ENCODE data around the gene ALG2.
"Not testable (repeated sequence)": the region's sequence is repeated elsewhere in the genome, so short reads cannot be mapped to it uniquely, and the experiment has no call there.

Gene ALG2

DNA sequence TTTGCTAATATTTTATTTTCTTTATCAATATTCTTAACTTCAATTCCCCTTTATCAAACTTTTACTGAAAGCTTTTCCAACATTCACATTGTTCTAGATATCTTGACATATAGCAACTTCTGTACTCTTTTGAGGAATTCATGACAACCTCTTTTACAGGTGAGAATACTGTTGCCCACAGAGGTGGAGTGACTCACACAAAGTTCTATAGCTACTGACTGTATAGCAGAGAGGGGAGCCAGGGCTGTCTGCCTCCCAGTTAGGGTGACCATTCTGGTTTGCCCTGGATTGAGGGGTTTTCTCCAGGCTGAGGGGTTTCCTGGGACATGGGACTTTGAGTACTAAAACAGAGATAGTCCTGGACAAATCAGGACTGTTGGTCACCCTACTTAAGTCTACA lies 16.6 kb upstream of the ALG2 start:
- no peak for DNase-seq (ENCODE audit: low read depth in 3 of 3)

DNA sequence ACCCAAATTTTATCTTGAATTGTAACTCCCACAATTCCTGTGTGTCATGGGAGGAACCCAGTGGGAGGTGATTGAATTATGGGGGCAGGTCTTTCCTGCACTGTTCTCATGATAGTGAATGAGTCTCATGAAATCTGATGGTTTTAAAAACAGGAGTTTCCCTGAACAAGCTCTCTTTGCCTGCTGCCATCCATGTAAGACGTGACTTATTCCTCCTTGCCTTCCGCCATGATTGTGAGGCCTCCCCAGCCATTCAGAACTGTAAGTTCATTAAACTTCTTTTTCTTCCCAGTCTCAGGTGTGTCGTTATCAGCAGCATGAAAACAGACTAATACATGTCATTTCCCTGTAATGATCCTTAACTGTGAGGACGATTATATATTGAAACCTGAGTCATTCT lies 16.1 kb upstream of the ALG2 start:
- DNase-seq (ENCODE audit: low read depth in 3 of 3), result not testable (repeated sequence)

DNA sequence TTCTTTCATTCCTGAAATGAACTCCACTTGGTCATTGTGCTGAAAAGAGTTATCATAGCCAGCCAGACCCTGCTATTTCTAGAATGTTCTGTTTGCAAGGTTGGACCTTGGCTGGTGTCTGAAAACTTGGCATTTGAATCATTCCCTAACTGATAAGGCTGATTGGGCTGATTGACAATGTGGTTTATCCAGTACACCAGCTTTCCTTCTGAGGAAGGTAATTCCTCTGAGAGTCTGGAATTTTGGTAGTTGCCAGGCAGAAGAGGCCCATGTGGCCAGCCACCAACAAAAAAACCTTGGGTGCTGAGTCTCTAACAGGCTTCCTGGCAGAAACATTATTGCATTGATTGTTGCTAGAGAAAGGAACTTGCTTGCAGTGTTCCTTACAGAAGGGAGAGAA lies 15.6 kb upstream of the ALG2 start:
- DNase-seq (ENCODE audit: low read depth in 3 of 3), result no peak

DNA sequence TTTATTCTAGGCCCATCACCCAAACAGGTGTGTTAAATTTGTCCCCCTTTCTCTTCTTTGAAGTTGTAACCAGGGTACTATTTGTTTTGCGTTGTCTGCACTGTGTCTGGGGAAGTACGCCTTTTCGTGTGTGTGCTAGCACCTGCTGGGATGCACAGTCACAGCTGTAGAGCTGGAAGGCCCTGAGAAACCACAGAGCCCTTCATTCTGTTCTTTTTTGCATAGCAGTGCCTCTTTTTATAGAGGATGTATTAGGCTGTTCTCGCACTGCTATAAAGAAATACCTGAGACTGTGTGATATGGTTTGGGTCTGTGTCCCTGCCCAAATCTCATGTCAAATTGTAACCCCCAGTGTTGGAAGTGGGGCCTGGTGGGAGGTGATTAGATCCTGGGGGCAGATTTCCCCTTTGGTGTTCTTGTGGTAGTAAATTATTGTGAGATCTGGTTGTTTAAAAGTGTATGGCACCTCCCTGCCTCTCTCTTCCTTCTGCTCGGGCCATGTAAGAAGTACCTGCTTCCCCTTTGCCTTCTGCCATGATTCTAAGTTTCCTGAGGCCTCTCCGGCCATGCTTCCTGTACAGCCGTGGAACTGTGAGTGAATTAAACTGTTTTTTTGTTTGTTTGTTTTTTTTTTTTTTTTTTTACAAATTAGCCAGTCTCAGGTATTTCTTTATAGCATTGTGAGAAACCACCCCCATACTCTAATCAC lies 14.3 kb upstream of the ALG2 start:
- no peak for DNase-seq (ENCODE audit: low read depth in 3 of 3)

DNA sequence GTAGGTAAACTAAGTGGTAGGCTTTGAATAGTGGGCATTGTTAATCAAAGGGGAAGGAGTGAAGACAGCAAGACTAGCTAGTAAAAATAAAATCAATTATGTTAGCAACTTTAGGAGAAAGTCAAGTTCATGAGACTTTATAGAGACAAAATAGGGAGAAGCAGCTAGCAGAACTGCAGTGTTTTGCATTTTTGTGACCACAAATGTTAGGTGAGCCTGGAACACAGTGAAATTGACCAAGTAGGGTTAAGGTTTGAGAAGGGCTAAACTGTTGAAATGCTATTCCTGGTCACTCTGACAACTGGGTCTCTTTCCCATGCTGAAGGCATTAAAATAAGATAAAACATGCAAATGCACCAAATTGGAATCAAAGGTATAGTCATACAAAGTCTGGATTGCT lies 13.3 kb upstream of the ALG2 start:
- no peak for DNase-seq (ENCODE audit: low read depth in 3 of 3)

DNA sequence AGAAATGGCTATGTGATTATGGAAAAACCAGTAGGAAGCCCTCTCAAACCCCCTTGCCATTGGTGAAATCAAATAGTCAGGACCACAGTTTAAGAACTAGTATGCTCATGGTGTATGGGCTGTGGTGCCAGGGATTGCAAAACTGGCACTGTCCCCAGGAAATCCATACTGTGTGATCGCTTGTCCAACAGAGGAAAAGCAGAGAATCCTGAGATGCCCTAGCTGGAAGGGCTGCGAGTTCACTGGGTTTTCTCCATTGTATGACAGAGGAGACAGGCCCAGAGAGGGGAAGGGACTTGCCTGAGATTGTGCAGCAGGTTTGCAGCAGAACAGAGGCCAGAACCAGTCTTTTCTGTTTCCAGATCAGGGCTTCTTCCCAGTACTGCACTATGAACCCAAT lies 12.9 kb upstream of the ALG2 start:
- DNase-seq (ENCODE audit: low read depth in 3 of 3), result no peak

DNA sequence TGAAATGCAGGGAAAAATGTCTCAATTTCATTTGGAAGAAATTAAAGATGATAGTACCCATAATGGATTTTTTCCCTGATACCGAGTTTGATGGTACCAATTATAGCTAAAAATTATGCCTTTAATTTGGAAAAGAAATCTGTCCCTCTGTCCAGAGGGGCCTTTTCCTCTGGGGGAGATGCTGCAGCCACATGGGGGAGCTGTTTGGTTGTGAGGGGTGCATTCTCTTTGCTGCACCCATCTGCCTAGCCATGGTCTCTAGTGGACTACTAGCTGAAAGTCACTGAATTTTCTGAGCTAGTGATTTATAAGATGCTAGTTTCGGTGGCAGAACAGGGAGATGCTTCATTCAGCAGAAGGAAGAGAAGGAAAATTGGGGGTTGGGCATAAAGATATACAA lies 10.0 kb upstream of the ALG2 start:
- DNase-seq (ENCODE audit: low read depth in 3 of 3), result no peak

DNA sequence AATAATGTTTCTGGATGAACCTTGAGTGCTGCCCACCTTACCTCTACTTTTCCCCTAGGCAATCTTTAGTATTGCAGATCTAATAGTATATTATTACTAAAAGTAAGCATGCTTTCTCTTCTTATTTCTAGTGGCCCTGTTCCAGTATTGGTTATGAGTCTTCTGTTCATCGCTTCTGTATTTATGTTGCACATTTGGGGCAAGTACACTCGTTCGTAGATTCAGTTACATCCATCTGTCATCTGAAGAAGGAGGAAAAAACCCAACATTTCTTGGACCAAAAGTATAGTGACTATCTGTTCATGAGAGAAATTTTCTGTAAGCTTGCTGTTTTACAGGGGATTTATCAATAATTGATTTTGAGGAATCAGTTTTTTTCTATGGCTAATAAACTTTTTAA lies 8.5 kb upstream of the ALG2 start:
- no peak for DNase-seq (ENCODE audit: low read depth in 3 of 3)

DNA sequence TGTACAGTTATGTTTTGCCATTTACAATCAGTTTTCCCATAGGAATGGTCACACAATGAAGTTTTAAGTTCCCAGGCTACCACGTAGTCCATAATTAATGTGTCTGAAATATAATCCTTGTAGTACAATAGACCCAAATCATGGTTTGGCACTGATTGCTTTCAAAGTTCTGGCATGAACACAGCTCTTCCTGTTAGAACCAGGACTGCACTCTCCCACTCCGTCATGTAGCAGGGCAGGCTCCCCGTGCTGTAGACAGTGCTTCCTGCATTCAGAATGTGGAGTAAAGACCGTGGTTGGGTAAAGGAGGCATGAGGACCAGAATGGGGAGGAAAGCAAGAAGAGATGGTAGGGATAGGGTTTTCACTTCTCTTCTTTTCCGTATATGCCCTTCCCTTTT lies 4.3 kb upstream of the ALG2 start:
- DNase-seq (ENCODE audit: low read depth in 3 of 3), result no peak

DNA sequence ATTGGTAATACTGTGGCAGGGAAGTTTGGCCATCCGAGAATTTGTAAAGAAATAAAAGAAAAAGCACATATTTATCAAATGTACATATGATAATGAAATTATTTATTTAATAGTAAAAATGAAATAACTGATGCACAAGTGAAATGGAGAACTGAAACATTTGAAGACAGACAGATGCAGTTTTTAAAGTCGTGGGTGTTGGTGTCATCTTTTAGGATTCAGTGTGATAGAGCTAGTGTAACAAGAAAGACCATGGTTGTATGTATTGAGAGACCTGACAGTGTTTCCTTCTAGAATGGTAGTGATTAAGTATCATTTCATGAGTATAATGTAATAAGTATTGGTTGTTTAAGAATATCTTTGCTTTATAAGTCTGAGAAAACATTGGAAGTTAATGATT lies 2.7 kb upstream of the ALG2 start:
- DNase-seq (ENCODE audit: low read depth in 3 of 3), result no peak

DNA sequence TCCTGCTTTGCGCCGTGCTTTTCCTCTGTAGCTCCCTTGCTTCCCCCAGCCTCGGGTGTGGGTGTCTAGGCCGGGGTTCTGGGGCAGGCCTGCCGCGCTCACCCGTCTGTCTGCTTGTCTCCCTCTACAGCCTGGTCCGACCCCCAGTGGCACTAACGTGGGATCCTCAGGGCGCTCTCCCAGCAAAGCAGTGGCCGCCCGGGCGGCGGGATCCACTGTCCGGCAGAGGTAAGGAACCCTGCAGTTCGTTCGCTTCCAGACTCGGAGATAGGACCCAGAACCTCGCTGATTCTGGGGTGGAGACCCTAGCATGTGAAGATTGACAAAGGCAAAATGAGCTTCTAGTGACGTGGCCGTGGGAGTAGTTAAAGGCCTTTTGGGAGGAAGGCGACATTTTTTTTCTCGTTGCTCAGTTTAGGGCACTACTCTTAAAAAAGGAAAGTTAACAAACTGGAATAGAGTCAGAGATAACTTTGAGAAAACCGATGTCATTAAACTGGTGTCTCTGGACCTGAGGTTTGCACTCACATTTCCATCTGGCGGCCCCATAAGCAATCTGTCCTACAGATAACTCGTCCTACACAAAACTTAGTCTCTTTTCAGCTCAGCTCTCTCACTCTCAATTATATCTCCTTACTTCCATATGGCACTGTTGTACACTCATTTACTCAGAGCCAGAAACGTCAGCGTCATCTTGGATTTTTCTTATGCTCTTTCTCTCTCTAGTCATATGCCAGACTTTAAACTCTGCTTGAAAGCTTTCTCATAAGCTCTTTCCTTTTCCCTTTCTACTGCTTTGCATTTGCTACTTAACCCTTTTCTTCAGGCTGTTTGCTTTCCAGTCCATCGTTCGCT lies 901 bp upstream of the ALG2 start:
- peak in 1 of 3 experiments; percentile 2 for DNase-seq (ENCODE audit: low read depth in 3 of 3)

DNA sequence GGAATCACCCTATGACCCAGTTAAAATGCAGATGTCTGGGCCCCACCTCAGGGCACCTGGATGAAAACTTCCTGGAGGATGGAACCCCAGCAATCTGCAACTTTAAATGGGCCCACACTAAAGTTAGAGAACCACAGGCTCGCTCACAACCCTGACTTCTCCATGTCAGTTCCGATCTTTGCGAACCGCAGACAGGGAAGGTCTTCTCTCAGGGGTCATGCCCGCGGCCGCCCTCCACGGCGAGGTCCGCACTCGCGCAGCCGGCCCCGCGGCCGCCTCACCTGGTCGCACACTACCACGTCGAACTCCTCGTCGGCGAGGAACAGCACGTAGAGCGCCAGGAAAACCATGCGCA lies 499 bp downstream of the ALG2 start:
- DNase-seq (ENCODE audit: low read depth in 3 of 3), result no peak

DNA sequence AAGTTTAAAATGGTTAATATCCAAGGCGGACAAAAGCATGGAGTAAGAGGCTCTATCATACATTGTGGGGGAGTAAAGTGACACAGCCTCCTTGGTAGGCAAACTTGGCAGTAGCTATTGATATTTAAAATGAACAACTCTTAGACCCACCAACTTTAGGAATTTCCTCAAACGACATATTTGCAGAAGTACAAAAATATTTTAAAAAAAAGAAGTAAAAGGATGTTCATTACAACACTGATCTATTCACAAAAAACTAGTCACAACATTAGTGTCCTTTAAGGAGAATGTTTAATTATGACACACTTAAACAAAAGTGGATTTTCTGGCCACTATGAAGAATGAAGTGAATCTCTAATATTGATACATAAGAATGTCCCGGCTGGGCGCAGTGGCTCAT lies 1.7 kb downstream of the ALG2 start:
- no peak for DNase-seq (ENCODE audit: low read depth in 3 of 3)

DNA sequence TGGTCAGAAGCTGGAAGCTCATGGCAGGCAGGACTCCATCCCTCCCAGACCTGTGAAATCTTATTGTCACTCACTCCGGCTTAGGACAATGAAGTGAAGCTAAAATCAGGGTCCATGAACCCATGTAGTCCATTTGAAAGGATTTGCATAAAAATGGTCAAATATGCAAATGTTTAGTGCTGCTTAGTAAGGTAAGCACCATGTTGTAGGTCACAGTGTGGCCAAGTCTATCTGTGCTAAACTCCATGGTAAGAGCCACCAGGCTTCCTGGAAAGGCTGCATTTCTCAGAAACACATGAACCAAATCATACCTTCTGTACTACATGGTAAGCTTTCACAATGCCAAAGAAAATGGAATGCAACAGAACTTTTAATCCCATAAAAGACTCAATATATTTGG lies 5.7 kb downstream of the ALG2 start:
- DNase-seq (ENCODE audit: low read depth in 3 of 3), result no peak

DNA sequence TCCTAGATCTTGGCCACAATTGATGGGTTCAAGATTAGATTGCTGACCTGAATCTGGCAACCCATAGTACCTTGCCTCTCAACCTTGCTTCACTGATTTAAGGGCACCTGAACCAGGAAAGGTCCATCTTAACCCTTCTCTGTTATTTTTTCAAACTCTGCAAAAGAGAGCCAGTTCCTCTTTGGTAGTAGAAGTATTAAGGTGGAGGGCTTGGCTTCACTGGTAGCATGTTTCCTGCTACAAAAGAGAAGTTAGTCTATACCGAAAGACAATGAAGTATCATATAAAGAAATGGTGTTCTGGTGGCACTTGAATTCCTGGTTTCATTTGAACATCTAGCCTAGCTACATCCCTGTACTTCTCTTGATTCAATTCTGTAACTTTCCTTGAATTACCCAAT lies 8.5 kb downstream of the ALG2 start:
- DNase-seq (ENCODE audit: low read depth in 3 of 3), result no peak

DNA sequence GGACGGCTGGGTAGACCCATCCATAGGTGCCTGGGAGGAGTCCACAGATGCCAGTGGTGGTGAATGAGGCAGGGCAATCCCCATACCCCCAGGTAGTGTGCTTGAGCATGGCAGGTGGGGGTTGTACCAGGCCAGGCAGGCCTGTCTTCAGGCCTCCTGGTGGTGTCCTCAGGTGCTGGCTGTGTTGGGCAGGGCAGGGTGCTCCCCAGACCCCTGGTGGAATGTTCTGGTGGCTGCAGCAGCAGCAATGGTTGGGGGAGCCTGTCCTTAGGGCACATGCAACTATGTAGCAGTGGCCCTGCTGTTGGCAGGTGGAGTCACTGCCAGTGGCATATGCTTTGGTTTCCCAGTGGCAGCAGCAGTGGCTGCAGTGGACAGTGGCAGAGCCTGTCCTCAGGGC lies 10.0 kb downstream of the ALG2 start:
- no peak for DNase-seq (ENCODE audit: low read depth in 3 of 3)

DNA sequence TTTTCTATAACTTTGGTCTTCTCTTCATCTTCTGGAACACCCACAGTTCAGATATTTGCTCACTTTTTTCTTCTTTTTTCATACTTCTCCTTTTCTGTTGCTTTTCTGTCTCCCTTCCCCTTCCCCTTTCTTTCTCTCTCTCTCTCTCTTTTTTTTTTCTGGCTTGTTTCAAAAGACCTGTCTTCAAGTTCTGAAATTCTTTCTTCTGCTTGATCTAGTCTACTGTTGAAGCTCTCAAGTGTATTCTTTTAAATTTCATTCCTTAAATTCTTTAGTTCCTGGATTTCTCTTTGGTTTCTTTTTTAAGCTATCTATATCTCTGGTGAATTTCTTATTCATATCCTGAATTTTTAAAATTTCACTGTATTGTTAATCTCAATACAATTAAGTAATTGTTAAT lies 11.2 kb downstream of the ALG2 start:
- no peak for DNase-seq (ENCODE audit: low read depth in 3 of 3)

DNA sequence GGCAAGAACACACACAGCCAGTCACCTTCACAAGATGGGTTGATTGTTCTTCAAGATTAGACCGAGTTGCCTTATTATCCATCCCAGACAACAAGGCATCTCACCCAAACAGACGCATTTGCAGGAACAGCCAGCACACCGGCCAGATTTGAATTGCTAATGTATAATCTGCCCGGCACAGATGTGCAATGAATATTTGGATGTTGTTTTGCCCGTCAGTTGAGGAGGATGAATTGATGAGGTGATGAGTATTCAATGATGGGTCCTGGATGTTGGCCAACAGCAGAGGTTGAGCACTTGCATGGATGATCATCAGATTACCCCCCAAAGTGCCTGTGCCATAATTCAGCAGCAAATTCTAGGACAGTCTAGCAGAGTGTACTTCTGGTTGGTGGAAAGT lies 20.1 kb downstream of the ALG2 start:
- no peak for DNase-seq (ENCODE audit: low read depth in 3 of 3)

DNA sequence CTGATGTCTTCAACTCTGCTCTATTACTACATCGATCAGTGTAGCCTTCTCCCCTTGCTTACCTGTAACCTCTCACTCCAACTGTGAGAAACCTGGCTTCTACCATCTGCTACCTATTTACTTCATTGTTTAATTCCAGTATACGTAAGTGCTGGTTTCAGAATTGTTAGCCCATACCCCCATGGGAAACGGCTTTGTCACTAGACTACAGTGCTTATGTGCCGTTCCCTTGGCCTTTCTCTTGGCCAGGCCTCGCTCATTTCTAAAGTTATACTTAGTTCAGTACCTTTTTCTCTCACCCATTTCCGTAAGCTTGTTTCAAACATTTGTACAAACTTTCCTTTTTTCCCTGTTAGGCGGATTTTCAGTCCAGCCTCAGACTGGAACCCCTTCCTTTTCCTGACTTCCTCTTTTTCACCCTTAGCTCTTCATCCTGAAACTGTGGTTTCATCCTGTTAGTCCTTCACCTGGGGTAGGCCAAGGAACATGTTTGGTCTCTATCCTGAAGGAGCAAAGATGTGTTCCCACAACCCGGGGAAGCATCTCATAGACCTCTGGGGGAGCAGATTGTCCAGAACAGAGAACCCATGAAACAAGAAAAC lies 21.7 kb downstream of the ALG2 start:
- DNase-seq (ENCODE audit: low read depth in 3 of 3), result no peak

DNA sequence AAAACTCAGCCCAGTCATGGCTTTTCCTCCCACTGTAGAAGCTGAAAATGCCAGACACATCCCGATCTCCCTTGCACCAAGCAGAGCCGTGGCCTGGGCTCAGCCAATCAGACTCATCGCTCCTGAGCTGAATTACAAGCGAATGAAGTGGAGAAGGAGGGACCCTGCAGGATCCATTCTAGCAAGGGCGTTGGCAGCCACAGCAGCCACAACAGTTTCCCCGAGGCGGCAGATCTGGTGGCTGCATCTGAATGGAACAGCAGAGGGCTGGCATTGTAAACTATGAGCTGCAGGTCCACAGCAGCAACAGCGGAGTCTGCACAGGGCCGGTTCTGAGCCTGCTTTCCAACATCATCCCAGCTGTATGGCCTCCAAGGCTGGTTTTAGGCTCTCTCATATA lies 23.8 kb downstream of the ALG2 start:
- DNase-seq (ENCODE audit: low read depth in 3 of 3), result no peak

DNA sequence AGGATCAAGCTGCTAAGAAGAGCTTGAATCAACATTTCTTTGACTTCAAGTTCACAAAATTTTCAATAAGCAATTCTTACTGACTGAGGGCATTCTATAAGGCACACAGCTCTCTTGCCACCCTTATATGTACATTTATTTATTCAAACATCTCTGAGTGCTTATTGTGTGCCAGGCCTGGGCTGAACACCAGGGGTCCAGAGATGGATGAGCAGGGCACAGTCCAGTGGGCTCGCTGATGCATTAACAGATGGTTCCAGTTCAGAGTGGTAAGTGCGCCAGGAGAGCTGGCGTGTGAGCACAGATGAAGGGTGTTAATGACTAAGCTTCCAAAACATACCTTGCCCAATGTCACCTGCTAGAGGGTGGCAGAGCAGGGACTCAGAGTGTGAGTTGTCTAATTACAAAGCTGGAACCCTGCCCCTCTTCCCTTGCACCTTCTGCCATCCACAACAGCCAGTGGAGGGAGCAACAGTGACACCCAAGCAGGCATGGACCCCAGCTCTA lies 24.6 kb downstream of the ALG2 start:
- no peak for DNase-seq (ENCODE audit: low read depth in 3 of 3)

DNA sequence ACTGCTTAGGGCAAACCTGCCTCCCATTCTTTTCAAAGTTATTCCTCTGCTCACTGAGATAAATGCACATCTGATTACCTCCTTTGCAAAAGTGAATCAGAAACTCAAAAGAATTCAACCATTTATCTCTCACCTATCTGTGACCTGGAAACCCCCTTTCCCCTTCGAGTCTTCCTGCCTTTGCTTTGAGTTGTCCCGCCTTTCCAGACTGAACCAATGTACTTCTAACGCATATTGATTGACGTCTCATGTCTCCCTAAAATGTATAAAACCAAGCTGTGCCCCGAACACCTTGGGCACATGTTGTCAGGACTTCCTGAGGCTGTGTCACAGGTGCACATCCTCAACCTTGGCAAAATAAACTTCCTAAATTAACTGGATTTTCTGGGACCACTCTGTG lies 25.3 kb downstream of the ALG2 start:
- not testable (repeated sequence) for DNase-seq (ENCODE audit: low read depth in 3 of 3)

DNA sequence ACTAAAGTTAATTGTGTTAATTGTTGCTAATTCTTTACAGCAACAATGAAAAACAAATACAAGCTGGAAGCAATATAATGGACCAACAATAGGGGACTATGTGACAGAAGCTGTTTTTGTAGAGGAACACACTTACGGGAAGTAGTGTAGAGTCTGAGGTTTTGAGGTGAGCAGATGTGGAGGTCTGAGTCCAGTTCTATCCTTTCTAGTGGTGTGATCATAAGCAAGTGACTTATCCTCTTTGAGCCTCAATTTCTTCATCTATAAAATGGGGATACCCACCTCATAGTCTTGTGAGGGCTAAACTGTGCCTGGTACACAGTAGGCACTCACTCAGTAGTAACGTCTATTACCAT lies 28.3 kb downstream of the ALG2 start:
- DNase-seq (ENCODE audit: low read depth in 3 of 3), result no peak
